OCI-LY3 (cell line): ENCODE data around the gene SNX24.

Experiments used
- EZH2phosphoT487 ChIP-seq: fragments of 200-600 bp; shearing (Covaris generic); IDR thresholded peaks from 2 replicates; pipeline ENCODE4 v1.6.1; 2018; ENCODE audit warnings: antibody characterized with exemption, mixed run types, low read depth
- TF ChIP-seq, protein P1 (sequence below): fragments of 200-600, 300-600 bp; sonication (generic); IDR thresholded peaks from 2 replicates; pipeline ENCODE4 v1.5.1; 2014; ENCODE audit warnings: antibody characterized with exemption, low read length, low read depth

DNA sequence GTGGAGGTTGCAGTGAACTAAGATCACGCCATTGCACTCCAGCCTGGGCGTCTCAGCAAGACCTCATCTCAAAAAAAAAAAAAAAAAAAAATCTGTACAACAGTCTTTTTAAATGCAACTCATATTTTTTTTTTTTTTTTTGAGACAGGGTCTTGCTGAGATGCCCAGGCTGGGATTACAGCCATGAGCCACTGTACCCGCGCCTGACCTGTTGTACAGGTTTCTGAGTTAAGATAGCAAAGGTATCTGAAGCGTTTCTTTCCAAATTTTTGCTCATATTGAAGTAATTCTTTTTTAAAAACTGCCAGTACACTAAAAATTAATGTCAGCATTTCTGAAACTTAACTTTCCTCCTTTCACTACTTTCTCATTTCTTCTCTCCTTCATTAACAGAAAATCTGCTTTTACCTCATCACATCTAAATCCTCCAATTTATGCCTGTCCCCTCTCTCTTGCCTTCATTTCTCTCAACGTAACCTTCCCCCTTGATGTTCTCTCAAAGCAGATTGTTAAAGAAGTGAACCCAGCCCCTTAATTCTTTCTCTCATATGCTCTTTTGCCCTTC, 3.3 kb upstream of the SNX24 start:
- TF ChIP-seq, protein P1, sequence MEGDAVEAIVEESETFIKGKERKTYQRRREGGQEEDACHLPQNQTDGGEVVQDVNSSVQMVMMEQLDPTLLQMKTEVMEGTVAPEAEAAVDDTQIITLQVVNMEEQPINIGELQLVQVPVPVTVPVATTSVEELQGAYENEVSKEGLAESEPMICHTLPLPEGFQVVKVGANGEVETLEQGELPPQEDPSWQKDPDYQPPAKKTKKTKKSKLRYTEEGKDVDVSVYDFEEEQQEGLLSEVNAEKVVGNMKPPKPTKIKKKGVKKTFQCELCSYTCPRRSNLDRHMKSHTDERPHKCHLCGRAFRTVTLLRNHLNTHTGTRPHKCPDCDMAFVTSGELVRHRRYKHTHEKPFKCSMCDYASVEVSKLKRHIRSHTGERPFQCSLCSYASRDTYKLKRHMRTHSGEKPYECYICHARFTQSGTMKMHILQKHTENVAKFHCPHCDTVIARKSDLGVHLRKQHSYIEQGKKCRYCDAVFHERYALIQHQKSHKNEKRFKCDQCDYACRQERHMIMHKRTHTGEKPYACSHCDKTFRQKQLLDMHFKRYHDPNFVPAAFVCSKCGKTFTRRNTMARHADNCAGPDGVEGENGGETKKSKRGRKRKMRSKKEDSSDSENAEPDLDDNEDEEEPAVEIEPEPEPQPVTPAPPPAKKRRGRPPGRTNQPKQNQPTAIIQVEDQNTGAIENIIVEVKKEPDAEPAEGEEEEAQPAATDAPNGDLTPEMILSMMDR: no peak
- TF ChIP-seq EZH2phosphoT487: no peak
